Activated CD8-positive, alpha-beta memory T cell treated with anti-CD3 and anti-CD28 coated beads, Interleukin-2, amount 50 U/mL, for 4 hours (primary cell): ENCODE results near the gene TMEM239.
A peak's percentile ranks its signal among the peaks of the same experiment; 100 is the strongest.
"Not testable (repeated sequence)": the region's sequence is repeated elsewhere in the genome, so short reads cannot be mapped to it uniquely, and the experiment has no call there.

ENCODE experiments used
- DNase-seq: peaks from one replicate; pipeline ENCODE4 v3.0.0-alpha.2; 2020

TMEM239 gene

DNA sequence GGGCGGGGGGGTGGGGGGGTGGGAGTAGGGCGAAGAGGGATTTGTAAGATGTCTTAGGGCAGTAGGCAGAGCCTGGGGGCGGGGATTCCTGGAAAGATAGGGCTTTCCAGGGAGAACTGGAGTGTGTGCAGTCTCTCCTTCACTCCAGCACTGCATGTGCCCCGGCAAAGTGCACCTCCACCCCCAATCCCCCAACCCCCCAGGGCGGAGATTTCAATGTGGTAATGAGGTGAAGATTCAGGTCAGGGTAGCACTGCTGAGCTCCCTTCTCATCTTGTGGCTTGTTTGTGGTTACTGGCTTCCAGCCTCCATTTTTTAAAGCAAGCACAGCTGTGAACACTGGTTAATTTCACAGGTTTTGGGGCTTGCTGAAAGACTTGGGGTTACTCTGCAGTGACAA lies 5.9 kb downstream of the TMEM239 start:
- DNase-seq = peak; percentile 48

DNA sequence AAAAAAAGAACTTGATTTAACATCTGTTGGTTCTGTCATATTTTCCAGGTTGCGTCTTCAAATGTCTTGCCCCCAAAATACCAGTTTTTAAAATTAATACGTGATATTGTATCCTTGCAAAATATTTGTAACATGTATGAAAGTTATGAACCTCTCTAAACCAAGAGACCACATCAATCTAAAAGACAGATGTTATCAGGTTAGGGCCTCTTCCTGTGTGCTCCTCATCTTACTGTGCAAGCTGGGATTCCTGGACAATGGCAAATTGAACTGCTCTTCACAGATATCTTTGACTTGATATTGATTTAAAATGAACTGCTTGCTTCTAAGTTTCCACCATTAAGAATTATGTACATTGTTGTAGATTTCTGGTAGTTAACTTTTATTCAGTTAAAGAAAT lies 9.6 kb downstream of the TMEM239 start:
- no peak for DNase-seq

DNA sequence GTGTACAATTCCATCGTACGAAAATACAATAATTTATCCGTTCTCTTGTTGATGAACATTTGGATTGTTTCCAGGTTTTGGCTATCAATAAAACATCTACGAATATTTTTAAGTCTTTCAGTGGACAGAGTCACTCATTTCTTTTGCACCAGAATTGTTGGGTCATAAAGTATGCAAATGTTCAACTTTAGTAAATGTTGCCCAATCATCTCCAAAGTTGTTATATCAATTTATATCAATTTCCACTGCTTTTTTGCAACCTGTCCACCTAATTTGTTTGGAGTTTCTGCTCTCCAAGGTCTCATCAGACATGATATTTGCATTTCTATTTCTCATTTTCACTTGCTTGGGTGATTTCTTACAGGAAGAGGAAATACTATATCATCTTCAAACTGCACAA lies 10.5 kb downstream of the TMEM239 start:
- no peak for DNase-seq

DNA sequence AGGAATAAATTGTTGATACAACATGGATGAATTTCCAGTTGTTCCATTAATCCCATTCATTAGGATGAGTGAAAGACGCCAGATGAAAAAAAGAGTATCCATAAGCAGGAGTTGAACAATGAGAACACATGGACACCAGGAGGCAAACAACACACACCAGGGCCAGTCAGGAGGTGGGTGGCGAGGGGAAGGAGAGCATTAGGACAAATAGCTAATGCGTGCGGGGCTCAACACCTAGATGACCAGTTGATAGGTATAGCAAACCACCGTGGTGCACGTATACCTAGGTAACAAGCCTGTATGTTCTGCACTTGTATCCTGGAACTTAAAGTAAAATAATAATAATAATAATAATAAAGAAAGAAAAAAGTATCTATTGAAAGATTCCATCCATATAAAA lies 13.2 kb downstream of the TMEM239 start:
- DNase-seq = no peak

DNA sequence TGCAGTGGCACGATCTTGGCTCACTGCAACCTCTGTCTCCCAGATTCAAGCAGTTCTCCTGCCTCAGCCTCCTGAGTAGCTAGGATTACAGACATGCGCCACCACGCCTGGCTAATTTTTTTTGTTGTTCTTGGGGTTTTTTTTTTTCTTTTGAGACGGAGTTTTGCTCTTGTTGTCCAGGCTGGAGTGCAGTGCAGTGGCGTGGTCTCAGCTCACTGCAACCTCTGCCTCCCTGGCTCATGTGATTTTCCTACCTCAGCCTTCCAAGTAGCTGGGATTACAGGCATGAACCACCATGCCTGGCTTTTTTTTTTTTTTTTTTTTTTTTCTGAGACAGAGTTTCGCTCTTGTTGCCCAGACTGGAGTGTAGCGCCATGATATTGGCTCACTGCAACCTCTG lies 15.0 kb downstream of the TMEM239 start:
- DNase-seq = not testable (repeated sequence)

DNA sequence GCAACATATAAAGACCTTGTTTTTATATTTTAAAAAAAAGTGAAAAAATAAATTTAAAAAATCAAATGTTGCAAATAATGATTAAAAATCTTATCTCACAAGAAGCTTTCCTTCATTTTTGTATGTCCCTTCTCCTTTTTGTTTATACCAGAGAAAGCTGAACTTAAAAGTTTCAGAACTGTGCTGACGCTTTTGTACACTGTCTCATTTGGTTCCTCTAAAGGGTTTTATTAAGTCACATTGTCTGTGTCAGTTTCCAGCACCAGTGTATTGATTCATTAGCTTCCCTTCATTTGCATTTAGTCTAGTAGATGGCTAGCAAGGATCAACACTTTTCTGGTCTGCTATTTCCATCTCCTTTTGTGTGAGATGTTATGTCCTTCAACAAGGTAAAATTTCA lies 17.6 kb downstream of the TMEM239 start:
- DNase-seq = no peak

DNA sequence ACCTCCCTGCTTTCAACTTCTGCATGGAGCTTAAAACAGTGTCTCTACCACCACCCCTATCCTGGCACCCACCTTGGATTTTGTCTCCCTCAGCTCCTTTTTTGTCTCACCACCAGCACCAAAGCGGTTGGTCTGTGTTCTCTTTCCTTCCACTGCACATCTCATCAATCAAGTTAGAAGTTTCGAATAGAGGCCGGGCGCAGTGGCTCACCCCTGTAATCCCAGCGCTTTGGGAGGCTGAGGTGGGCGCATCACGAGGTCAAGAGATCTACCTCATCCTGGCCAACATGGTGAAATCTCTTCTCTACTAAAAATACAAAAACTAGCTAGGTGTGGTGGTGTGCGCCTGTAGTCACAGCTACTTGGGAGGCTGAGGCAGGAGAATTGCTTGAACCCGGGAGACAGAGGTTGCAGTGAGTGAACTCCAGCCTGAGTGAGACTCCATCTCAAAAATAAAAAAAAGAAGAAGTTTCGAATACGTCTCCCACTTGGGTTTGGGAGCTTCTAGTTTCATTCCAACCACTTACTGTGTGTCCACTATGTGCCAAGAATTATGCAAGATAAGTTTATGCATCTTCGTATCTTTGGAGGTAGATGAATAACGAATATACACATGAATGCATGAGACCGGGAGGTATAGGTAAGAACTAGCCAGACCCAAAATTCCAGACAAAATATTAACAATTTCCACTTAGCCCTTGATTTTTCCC lies 18.4 kb downstream of the TMEM239 start:
- DNase-seq = no peak

DNA sequence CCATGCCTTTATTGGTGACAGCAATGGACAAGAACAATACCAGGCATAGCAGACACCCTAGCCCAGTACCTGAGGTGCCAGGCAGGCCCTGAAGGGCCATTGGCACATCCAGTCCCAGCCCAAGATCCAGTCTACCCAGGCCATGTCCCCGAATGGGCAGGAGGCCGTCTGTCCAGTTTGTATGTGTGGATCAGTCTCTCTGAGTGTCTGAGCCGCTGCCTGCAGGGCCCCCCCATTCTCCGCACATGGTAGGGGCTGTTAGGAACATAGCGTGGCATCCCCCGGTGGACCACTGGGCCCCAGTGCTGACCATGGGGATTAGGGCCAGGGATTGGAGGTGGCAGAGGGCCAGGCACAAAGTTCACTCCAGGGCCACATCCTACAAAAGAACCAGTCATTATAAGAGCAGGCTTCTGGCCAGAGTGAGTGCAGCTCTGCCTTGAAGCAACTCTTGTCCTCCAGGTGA lies 19.2 kb downstream of the TMEM239 start:
- no peak for DNase-seq

DNA sequence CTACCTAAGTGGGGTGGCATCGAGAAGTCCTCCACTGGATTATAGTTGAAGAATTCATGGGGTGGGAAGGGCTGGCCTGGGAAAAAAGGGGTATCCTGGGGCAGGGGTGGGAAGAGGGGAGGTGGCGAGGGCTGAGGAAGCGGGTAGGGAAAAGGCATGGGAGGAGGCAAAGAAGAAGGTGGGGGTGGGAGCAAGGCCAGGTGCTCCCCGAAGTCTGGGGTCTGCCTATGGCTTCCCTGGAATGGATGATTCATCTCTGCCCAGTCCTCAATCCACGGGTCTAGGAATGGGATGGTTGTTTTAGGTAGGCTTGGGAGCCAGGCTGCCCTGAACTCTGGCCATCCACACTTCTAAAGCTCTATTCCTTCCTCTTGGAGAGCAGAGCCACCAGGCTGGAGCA lies 19.9 kb downstream of the TMEM239 start:
- DNase-seq = no peak

DNA sequence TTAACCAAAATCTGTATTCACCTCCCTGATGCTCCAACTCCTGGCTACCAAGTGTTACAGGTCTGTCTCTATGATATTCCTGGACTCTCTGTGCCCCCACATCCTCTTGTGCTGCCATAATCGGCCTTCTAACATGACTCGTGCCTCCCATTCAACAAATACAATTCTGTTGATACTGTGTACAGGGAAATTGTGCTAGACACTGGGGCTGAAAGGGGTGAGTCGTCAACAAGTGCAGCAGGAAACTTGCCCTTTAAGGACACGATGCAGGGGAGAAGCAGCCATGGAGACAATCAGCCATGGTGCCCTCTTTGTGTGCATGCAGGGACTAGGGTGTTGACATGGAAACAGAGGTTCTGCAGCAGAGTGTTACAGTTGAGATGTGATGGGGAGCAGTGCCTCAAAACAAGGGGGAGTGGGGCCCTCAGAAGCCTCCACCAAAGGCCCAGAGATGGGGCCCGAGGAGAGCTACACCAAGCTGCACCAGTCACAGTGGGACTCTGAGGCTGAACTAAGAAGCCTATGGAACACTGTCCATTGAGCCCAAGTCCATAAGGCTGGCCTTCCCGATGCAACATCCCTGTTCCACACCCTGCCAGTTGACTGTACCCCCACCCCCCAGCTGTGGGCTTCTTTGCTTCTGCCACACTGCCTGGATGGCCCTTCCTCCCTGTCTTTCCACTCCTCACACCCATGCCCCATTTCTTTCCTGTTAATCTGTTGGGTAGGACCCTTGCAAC lies 21.2 kb downstream of the TMEM239 start:
- no peak for DNase-seq

DNA sequence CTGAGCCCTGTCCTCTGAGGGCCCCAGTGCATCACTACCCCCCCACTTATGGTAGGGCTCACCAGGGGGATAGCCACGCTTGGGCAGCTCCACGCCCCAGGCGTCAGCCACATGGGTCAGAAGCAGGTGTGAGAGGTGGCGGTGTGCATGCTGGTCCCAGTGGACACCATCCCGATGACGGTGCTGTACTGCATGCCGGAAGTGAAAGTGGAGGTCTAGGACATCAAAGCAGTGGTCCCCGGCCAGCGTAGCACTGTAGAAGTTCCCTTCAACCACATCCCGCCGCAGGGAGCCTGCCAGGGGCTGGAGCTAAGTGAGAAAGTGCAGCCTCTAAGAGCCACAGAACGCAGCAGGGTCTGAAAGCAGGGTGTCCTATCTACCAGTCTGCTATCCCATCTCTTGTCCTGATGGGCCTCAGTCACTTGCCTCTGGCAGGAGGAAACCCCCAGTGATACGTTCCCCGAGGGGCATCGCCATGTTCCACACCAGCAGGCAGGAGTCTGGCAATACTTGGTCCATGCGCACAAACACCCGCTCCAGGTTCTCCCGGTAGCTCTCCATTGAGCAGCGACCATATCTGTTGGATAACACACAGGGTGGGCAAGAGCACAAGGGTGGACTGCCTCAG lies 22.1 kb downstream of the TMEM239 start:
- DNase-seq = no peak

DNA sequence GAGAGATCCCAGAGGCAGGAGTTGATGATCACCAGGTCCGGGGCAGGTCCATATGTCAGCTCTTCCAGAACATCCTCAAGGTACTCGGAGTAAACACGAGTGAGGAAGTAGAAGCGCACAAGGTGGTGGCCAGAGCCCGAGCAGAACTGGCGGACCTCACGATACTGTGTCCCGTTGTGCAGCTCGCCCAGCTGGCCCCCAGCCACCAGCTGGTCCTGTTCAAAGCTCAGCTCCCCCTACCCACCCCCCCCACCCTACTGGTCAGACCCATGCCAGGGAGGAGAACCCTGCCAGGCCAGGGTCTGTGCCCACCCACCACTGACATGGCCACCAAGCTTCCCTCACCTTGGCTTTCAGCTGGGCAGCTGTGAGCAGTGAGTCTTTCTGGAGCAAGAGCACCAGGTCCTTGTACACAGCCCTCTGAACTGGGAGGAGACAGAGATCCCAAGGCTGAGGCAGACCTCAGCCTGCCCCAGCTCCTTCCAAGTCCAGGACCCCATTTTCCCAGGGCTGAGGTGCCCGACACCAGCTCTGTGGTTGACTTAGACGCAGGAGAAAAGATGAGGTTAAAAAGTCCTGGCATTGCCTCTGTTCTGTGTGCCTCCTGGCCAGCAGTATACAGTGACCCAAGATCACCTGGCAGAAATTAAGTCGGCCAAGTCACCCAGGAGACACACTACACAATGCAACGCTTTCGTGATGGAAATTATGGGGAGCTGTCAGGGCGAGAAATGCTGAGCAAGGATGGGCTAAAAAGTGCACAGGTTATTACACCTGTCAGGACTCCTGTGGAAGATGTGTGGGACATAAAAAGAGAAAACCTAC lies 22.9 kb downstream of the TMEM239 start:
- DNase-seq = no peak

DNA sequence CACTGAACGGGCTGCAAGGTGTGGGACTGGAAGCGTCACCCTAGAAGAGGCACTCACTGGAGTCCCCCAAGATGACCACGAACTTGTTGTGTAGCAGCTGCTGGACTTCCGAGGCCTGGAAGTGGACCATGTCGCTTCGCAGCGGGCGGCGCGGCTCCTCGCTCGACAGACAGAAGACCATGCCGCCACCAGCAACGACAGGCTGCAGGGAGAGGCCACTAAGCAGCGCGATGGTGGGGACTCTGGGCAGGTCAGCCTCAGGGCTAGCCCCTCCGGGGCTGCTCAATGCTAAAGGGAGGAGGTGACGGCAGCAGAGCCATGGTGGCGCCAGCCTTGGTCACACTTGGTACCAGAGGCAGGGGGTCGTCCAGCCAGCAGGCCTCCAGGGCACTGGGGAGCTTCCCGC lies 23.6 kb downstream of the TMEM239 start:
- DNase-seq = no peak

DNA sequence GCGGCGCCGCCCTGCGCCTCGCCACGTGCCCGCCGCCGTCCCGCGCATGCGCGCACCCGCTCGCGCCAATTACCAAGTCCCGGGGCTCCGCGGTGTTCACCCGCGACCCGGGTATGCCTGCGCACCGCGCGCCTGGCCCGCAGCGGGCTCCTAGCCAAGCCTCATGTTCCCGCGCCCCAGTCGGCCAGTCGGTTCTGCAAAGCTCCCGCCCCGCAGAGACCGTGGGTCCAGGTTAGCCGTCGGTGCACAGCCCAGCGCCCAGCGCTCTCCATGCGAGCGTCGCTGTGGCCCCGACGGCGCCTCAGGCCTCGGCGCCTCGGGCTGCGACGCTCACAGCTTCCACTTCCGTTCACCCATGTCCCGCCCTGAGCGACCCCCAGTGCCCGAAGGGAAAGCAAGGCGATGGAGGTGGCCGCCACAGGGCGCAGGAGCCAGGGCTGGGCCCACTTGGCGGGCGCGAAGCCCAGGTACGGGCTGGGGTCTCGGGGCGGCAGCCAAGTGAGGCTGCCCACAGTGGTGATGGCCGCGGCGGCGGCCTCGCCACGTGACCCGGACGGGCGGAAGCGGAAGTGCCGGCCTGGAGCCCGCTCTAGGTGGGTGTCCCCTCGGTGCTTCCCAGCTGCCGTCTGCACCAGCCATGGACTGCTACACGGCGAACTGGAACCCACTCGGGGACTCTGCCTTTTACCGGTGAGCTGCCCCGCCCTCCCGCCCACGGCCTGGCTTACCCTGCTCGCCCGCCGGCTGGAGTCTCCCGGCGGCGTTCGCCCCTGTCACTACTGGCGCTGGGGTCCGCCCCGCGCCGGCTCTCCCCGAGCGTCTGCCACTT lies 24.2 kb downstream of the TMEM239 start, which contains the start of the genes PCED1A and VPS16:
PCED1A (minus strand) TSS at position 518 of the 829 bp plus-strand sequence. CDS start 743 bp downstream, outside the sequence.
VPS16 (plus strand) TSS at position 608 of the 829 bp plus-strand sequence; CDS start at position 638, 30 bp downstream.
- peak; percentile 90 for DNase-seq

DNA sequence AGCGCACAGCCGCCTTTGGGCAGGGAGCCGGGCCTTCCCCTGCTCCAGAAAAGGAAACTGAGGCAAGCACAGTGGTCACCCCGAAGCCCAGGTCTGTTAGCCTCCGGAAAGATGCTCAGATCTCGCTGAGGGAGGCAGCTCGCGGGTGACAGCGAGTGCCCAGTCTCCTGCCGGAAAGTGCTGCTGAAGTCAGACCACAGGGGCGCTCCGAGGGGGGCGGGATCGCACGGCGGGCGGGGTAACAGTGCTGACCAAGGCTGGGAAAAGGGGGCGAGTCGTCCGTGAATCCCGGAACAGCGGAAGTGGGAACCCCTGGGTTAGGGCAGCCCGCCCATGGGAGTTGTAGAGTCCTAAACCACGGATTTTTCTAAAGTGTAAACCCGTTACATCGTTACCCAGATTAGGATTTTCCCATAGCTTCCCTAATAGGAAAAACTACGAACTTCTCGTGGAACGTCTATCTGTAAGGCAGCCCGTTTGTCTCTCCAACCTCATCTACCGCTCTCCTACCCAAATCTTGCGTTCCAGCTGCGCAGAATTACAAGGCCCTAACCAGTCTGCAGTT lies 24.9 kb downstream of the TMEM239 start:
- peak; percentile 34 for DNase-seq

DNA sequence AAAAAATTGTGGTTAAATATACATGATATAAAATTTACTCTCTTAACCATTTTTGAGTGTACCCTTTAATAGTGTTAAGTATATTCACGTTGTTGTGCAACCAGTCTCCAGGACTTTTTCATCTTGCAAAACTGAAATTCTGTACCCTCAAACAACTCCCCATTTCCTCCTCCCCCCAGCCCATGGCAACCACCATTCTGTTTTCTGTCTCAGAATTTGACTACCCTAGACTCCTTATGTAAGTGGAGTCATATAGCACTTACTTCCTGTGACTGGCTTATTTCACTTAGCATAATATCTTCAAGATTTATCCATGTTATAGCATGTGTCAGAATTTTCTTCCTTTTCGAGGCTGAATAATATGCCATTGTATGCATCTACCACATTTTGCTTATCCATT lies 29.4 kb downstream of the TMEM239 start:
- no peak for DNase-seq

DNA sequence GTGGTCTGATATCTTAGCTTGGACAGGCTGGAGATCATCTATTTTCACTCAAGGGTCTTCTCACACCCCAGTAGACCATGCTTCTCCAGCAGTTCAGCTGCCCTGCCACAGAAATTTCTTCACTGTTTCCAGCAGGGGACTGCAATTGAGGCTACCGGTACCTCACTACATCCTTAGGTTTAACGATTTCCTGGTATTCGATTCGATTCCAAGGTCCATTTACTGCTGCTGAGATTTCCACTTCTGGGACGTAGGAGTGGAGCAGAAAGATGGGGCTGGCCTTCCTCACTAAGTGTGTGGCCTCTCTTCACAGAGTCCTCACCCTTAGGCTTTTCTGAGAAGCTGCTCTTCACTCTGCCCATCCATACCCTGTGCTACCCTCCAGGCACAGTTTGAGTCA lies 30.5 kb downstream of the TMEM239 start:
- no peak for DNase-seq

DNA sequence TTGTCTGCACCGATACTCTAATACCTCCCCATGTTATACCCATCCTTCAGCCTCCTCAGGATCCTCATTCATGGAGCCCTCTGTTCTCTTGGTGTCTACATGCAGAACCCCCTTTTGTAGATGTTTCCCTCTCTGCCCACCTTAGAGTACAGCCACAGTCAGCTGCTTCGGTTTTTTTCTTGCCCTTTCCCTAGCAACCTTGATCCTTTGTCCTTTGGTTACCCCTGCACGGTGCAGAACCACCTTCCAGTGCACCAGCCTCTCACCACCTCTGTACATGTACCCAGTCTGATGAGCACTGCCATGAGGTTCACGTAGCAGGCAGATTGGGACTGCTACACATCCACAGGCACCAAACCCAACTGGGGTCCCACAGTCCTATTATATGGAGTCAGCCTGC lies 31.6 kb downstream of the TMEM239 start:
- no peak for DNase-seq

DNA sequence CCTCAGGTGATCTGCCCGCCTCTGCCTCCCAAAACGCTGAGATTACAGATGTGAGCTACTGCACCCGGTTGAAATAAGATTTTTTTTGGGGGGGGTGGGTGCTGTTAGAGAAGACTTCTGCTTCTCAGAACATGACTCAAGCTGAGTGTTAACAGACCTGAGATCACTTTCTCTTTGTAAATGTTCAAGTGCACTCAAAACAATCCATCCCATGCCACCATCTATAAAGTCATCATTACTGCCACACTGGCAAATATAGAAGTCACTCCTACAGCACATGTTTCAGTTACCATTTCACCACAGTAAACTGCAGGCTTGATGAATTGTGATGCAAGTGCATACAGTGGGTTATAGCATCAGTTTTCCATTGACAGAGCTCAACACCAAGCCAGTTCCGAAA lies 33.4 kb downstream of the TMEM239 start:
- no peak for DNase-seq

DNA sequence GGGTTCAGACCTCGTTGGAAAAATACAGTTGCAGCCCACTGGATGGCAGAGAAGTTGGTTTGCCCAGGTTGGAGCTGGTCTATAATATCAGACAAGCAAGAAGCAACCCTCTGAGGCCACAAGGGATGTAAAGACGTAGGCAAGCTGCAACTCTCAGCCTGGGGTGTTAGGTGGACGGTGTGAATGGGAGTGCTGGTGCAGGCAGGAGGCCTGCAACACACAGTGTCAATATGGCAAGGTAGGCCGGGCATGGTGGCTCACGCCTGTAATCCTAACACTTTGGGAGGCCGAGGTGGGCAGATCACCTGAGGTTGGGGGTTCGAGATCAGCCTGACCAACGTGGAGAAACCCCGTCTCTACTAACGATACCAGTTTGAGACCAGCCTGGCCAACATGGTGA lies 34.9 kb downstream of the TMEM239 start:
- no peak for DNase-seq

DNA sequence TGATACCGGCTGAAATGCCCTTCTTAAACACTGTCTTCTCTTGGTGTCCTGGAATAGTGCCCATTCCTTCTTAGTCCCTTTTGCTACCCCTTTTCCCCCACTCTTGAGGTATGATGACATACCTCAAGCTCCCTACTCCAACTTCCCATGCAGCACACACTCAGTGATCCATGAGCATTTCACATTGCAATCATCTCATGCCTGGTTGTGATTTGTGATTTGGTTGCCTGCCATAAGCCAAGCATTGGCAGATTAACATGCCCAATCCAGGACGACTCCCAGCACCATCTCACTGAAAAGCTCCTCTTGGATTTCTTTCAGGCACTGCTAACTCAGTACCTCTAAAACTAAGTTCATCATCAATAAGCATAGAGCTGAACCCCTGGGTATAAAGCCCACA lies 42.4 kb downstream of the TMEM239 start:
- no peak for DNase-seq
